NOMO-1 (cell line): ENCODE results near the gene ACTR6.
A peak's percentile ranks its signal among the peaks of the same experiment; 100 is the strongest.
"Not testable (repeated sequence)": the region's sequence is repeated elsewhere in the genome, so short reads cannot be mapped to it uniquely, and the experiment has no call there.

Experiments
- DNase-seq, 2 experiments: peaks; one replicate each; lab custom pipeline; 2025; ENCODE audit not compliant: unreplicated experiment in 2 of 2; lab: John Stamatoyannopoulos, UW

ACTR6 gene

DNA sequence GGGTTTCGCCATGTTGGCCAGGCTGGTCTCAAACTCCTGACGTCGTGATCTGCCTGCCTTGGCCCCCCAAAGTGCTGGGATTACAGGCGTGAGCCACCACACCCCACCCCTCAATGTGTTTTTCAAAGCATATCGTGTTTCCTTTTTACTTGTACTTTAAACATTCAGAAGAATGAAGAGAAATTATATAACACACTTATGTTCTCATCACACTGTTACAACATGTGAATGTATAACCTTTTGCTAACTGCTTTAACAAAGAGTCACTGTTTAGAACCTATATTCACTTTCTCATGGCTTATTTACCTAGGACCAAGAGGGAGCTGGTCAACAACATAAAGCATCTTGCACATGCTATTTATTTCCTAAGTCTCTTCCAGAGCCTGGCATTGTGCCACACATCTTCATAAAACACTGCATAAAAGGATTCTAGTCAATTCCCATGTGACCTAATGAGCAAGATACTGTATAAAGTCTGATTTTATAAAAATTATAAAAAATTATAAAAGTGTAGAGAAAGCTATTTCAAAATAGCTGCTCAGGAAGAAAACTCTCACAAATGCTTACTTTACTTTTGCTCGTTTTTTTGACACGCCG, 16.0 kb upstream of the ACTR6 start:
- DNase-seq = no peak

GRCh38 chr12:100185361-100185894, 15.2 kb upstream of the ACTR6 start:
- DNase-seq = peak in 1 of 2 experiments; percentile 9

DNA sequence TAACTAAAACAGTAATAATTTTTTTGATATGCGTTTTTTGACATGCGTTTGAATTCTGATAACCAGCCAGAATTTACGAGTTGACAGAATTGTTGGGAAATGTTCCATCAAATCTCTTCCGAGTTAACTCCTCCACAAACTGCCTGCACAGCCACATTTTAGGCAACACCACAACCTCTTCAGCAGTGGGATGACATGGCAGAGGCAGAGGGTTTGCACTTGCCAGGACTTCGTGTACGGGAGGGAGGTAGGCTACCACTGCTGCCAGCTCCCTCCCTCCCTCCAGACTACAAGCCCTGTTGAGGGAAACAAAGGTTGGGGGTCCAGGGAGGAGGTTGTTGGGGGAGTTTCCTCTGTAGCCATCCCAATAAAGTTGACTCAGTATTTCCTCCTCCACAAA, 14.5 kb upstream of the ACTR6 start:
- no peak for DNase-seq

DNA sequence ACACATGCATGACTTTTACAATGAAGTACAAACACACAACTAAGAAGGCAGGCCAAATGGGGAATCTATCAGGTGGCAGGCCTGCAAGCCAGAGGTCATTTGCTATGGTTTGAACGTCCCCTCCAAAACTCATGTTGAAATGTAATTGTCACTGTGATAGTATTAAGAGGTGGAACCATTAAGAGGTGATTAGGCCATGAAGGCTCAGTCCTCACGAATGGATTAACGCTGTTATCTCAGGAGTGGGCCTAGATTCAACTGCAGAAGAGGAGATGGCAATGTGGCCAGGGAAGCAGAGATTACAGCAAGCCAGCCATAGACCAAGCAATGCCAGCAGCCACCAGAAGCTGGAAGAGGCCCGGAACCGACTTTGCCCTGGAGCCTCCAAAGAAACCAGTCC, 13.5 kb upstream of the ACTR6 start:
- no peak for DNase-seq

GRCh38 chr12:100187857-100188519, 12.6 kb upstream of the ACTR6 start:
- no peak for DNase-seq

DNA sequence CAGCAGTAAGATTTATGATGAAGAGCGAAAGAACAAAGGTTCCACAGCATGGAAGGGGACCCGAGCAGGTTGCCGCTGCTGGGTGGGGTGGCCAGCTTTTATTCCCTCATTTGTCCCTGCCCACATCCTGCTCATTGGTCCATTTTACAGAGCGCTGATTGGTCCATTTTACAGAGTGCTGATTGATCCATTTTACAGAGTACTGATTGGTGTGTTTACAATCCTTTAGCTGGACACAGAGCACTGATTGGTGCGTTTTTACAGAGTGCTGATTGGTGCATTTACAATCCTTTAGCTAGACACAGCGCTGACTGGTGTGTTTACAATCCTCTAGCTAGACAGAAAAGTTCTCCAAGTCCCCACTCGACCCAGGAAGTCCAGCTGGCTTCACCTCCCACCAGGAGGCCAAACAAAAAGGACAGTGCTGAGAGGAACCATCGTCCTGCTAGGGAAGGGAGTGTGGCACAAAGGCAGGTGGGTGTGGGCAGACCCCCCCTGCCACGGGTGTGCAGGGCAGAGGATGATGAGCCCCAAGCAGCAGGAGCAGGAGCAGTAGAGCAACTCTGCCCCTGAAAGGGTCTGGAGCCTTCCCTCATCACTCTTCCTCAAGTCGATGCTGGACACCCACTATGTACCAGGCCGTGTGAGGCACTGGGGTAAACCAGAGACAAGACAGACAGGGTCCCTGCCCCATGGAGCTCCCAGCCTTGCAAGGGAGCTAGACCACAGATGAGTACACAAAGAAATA, 11.6 kb upstream of the ACTR6 start:
- DNase-seq = not testable (repeated sequence)

DNA sequence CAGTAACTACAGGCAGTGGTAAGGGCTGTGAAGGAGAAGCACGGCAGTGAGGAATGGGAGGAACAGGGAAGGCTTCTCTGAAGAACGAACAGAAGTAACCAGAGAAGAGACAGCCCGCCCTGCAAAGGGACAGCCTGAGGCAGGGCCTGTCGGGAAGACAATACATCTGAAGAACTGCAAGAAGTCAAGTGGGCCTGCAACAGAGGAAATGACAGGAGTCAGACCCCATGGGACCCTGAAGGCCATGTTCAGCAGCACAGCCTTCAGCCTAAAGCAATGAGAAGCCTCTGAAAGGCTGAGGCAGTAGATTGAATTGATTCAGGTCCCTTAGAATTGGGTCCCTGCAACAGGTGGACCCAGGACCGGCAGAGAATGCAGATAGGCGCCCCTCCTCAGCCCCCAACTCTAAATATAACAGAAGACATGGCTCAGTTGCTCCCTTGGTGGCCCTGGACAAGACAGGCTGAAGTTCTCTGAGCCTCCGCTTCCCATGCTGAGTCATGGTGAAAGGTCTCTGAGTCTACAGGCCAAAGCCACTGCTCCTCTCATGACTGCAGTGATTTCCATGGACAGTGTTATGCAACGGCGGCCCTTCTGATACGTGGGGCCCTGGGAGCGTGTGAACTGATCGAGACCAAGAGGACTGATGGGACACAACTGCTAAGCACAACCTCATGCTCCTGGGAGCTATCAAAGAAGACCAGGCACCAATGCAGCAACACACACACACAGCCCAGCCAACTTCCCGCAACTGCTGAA, 10.8 kb upstream of the ACTR6 start:
- no peak for DNase-seq

DNA sequence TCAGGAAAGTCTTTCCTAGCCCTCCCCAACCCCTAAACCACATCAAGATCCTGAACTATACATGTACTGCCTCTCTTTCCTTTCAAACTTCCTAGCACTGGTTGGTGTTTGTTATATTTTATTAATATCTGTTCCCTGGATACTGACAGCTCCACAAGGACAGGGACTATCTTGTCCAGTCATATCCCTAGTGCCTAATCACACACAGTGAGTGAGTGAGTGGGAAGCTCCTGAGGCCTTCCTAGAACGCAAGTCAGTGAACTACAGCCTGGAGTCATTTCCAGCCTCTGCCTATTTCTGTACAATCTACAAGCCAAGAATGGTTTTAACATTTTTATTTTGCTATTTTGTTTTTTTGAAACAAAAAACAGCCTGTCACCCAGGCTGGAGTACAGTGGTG, 7.5 kb upstream of the ACTR6 start:
- no peak for DNase-seq

GRCh38 chr12:100197486-100197885, 3.1 kb upstream of the ACTR6 start:
- DNase-seq = no peak

DNA sequence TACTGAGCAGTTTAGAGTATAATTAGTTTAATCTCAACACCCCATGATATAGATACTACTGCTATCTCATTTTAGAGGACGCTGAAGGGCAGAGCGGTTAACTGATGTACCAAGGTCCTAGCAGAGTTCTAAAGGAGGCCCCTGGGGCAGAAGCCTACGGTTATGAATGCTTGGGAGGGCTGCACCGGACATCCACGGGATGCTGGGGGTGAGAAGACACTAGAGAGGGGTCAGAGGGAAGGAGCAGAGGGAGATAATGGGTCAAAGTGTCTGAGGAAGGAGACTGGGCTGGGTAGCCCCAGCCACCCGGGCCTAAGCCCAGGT, 1.6 kb upstream of the ACTR6 start:
- no peak for DNase-seq

- DNase-seq = peak; percentile 9 to 33
These were observed 1.1 kb upstream of the ACTR6 start for GRCh38 chr12:100199347-100200149.

GRCh38 chr12:100201604-100202423, 1.2 kb downstream of the ACTR6 start:
- no peak for DNase-seq

DNA sequence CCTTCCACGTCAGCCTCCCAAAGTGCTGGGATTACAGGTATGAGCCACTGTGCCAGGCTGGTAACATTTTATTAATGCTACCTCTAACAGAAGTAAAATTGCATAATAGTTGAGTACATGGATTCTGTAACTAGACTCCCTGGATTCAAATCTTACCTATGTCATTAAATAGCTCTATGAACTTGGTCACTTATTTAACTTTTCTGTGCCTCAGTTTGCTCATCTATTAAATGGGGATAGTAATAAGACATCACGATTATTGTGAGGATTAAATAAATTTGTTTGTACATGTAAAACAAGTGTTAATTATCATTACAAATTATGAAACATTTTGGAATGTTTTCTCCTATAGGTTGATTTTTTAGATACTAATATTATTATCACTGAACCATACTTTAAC, 6.7 kb downstream of the ACTR6 start:
- no peak for DNase-seq

DNA sequence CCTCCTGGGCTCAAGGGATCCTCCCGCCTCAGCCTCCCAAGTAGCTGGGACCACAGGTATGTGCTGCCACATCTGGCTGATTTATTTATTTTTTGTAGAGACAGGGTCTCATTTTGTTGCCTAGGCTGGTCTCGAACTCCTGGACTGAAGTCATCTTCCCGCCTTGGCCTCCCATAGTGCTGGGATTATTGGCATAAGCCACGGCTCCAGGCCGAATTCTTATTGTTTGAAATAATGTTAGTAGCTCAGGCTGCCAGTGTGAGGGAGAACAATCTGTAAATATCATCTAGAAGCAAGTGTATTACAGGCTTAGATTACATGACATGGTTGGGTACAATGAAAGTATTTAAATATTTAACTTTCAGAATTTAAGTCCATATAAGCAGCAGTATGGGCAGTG, 8.2 kb downstream of the ACTR6 start:
- no peak for DNase-seq

GRCh38 chr12:100211698-100212097, 11.1 kb downstream of the ACTR6 start:
- no peak for DNase-seq

GRCh38 chr12:100213016-100213891, 12.6 kb downstream of the ACTR6 start:
- DNase-seq = no peak

DNA sequence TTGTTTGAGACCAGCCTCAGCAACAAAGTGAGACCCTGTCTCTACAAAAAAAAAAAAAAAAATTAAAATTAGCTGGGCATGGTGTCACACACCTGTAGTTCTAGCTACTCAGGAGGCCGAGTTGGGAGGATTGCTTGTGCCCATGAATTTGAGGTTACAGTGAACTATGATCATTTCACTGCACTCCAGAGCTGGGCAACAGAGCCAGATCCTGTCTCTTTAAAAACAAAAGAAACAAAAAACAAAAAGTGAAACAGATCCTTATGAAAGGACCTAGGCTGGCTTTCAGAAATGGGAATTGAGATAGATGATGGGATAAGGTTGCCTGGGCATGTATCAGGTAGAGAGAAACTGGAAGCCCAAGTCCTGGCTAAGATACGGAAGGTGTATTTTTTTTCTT, 13.9 kb downstream of the ACTR6 start:
- DNase-seq = no peak

DNA sequence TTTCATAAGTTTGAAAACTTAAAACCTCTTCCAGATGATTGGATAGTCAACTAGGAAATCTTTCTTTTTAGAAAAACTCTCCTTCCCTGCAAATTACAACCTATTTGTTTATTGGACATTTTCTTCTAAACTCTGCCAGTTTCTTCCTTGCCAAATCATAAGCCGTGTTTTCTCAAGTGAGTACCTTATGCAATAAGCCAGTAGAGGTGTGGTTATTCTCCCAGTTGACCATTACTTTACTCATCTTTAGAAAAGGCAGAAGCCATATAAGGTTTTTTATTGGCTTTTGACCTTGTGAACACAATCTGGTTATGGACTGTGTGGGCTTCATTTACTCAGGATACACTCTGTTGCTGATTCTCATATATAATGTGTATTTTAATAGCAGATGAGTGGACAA, 14.6 kb downstream of the ACTR6 start:
- peak in 1 of 2 experiments; percentile 33 for DNase-seq

GRCh38 chr12:100216337-100216736, 15.7 kb downstream of the ACTR6 start:
- no peak for DNase-seq
